KMS-11 (cell line): ENCODE measurements around the gene EIF2B5.
"Not testable (repeated sequence)": the region's sequence is repeated elsewhere in the genome, so short reads cannot be mapped to it uniquely, and the experiment has no call there.

Experiments
- H2AFZ ChIP-seq: fragments of 200-600 bp; sonication (generic); 2 replicates; pipeline ENCODE4 v1.6.1; 2016; ENCODE audit warnings: antibody characterized with exemption, mixed run types, low read depth
- H3K27ac ChIP-seq: fragments of 200-600 bp; sonication (generic); 2 replicates; pipeline ENCODE4 v1.6.1; 2016; ENCODE audit warnings: mild to moderate bottlenecking, mixed run types
- H3K27me3 ChIP-seq: fragments of 200-600 bp; sonication (generic); 2 replicates; pipeline ENCODE4 v1.6.1; 2017; ENCODE audit warnings: mild to moderate bottlenecking, low read depth, mixed run types, moderate library complexity; ENCODE audit not compliant: insufficient read depth
- H3K36me3 ChIP-seq: fragments of 200-600 bp; sonication (generic); 2 replicates; pipeline ENCODE4 v1.6.1; 2017; ENCODE audit warnings: mild to moderate bottlenecking, mixed run types; ENCODE audit not compliant: insufficient read depth
- H3K4me1 ChIP-seq: fragments of 200-600 bp; sonication (generic); 2 replicates; pipeline ENCODE4 v1.6.1; 2016; ENCODE audit warnings: mild to moderate bottlenecking, low read depth, mixed run types; ENCODE audit not compliant: poor library complexity, severe bottlenecking
- H3K4me2 ChIP-seq: fragments of 200-600 bp; sonication (generic); 2 replicates; pipeline ENCODE4 v1.7.0; 2016; ENCODE audit warnings: mild to moderate bottlenecking, mixed run types
- H3K4me3 ChIP-seq: fragments of 200-600 bp; sonication (generic); IDR thresholded peaks from 2 replicates; pipeline ENCODE4 v1.6.1; 2017; ENCODE audit warnings: low read depth, low read length, mixed read lengths; ENCODE audit not compliant: insufficient read depth
- H3K79me2 ChIP-seq: fragments of 200-600 bp; sonication (generic); 2 replicates; pipeline ENCODE4 v1.6.1; 2016; ENCODE audit warnings: low read depth, mixed run types; ENCODE audit not compliant: insufficient read depth
- H3K9ac ChIP-seq: fragments of 200-600 bp; sonication (generic); 2 replicates; pipeline ENCODE4 v1.6.1; 2016; ENCODE audit warnings: mild to moderate bottlenecking, mixed run types
- H4K20me1 ChIP-seq: fragments of 200-600 bp; sonication (generic); 2 replicates; pipeline ENCODE4 v1.6.1; 2016; ENCODE audit warnings: mild to moderate bottlenecking, mixed run types; ENCODE audit not compliant: insufficient read depth
- TF ChIP-seq, protein P1 (sequence below): fragments of 200-600 bp; sonication (generic); conservative IDR thresholded peaks from 2 replicates; pipeline ENCODE4 v1.6.1; 2017; ENCODE audit warnings: low read depth, mild to moderate bottlenecking, antibody characterized with exemption, low read length, moderate library complexity, mixed read lengths

The EIF2B5 gene

DNA sequence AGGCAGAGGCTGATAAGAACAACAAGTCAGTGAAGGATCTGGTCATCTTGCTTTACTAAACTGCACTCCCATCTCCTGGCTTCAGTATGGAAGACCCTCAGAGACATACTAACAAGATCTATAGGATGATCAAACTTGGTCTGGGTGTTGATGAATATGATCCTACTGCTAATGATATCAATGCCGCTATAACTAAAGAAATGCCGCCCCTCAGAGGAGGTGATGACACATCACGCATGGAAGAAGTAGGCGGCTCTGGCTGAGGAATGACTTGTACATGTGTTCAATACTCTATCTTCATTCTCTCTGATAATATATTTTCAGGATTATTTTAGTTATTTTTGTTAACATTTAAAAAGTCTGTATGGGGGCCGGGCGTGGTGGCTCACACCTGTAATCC lies 17.5 kb upstream of the EIF2B5 start:
- no peaks in the 10 kb centered on the region for H4K20me1 ChIP-seq
- no peak overlapping the region for H3K27ac ChIP-seq
- H3K9ac ChIP-seq, result no peak overlapping the region
- H3K4me3 ChIP-seq, result no peak overlapping the region
- H2AFZ ChIP-seq, result no peak overlapping the region
- no peaks in the 10 kb centered on the region for H3K36me3 ChIP-seq
- TF ChIP-seq, protein P1, sequence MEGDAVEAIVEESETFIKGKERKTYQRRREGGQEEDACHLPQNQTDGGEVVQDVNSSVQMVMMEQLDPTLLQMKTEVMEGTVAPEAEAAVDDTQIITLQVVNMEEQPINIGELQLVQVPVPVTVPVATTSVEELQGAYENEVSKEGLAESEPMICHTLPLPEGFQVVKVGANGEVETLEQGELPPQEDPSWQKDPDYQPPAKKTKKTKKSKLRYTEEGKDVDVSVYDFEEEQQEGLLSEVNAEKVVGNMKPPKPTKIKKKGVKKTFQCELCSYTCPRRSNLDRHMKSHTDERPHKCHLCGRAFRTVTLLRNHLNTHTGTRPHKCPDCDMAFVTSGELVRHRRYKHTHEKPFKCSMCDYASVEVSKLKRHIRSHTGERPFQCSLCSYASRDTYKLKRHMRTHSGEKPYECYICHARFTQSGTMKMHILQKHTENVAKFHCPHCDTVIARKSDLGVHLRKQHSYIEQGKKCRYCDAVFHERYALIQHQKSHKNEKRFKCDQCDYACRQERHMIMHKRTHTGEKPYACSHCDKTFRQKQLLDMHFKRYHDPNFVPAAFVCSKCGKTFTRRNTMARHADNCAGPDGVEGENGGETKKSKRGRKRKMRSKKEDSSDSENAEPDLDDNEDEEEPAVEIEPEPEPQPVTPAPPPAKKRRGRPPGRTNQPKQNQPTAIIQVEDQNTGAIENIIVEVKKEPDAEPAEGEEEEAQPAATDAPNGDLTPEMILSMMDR, result no peak
- no peaks in the 10 kb centered on the region for H3K4me1 ChIP-seq
- H3K79me2 ChIP-seq, result no peaks in the 10 kb centered on the region
- H3K4me2 ChIP-seq, result no peak overlapping the region
- no peaks in the 10 kb centered on the region for H3K27me3 ChIP-seq

DNA sequence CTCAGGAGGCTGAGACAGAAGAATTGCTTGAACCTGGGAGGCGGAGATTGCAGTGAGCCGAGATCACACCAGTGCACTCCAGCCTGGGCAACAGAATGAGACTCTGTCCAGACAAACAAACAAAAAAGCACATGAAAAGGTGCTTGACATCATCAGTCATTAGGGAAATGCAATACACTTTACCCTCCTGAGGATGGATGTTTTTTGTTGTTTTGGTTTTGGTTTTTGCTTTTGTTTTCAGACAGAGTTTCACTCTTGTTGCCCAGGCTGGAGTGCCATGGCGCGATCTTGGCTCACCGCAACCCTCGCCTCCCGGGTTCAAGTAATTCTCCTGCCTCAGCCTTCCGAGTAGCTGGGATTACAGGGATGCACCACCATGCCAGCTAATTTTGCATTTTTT lies 14.1 kb upstream of the EIF2B5 start:
- H3K4me3 ChIP-seq, H3K4me1 ChIP-seq, H3K79me2 ChIP-seq, H4K20me1 ChIP-seq, H3K4me2 ChIP-seq, H3K36me3 ChIP-seq, H2AFZ ChIP-seq, H3K9ac ChIP-seq, H3K27me3 ChIP-seq, H3K27ac ChIP-seq: not testable (repeated sequence)

DNA sequence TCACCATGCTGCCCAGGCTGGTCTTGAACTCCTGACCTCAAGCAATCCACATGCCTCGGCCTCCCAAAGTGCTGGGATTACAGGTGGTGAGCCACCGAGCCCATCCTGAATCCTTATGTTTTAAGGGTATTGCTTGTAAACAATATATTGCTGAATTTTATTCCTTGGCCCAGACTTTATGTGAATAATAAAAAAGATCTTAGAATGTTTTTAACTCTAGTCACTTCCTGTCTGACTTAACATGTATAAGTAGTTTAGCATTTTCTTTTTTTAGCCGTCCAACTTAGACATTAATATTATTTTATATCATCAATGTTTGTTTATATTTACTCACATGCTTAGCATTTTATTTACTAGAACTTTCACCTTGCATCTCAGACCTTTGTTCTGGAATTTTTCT lies 9.2 kb upstream of the EIF2B5 start:
- Histone ChIP-seq H4K20me1 (no peaks in the 10 kb centered on the region), H3K4me2 (no peak overlapping the region), H3K27ac (no peak overlapping the region), H3K79me2 (no peaks in the 10 kb centered on the region), H3K27me3 (no peaks in the 10 kb centered on the region), H3K4me1 (no peaks in the 10 kb centered on the region), H3K9ac (no peak overlapping the region), H2AFZ (no peak overlapping the region), H3K4me3 (no peak overlapping the region), H3K36me3 (no peaks in the 10 kb centered on the region)
- TF ChIP-seq, protein P1, result no peak

GRCh38 chr3:184129012-184129411 lies 6.1 kb upstream of the EIF2B5 start:
- Histone ChIP-seq H3K4me3 (no peak overlapping the region), H3K79me2 (no peaks in the 10 kb centered on the region), H4K20me1 (no peaks in the 10 kb centered on the region), H3K9ac (no peak overlapping the region), H3K27ac (no peak overlapping the region), H3K4me1 (peaks cover 9% of the 10 kb centered on the region), H3K27me3 (no peaks in the 10 kb centered on the region), H2AFZ (no peak overlapping the region), H3K36me3 (no peaks in the 10 kb centered on the region), H3K4me2 (no peak overlapping the region)
- TF ChIP-seq, protein P1, result peak; percentile 57

DNA sequence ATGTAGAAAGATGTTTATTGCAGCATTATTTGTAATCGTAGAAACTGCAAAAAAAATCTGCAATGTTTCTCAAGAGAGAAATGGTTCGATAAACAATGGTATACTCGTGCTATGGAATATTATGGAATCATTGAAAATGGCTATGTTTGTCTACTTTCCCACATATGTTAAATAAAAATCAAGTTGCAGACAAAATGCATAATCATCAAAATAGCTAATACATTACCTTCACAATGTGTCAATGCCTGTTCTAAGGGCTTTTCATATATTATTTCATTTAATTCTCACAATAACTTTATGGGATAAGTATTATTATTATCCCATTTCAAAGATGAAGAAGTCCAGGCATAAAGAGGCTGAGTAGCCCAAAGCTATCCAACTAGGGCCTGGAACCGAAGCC lies 2.2 kb upstream of the EIF2B5 start:
- Histone ChIP-seq H3K36me3 (no peaks in the 10 kb centered on the region), H3K9ac (no peak overlapping the region), H3K4me1 (peaks cover 24% of the 10 kb centered on the region), H2AFZ (peak overlapping the region; percentile 94; the same call in 1 of the 2 replicates), H3K4me3 (no peak overlapping the region), H3K4me2 (peak overlapping the region; percentile 88; the same call in 1 of the 2 replicates), H4K20me1 (no peaks in the 10 kb centered on the region), H3K79me2 (peaks cover 30% of the 10 kb centered on the region), H3K27ac (no peak overlapping the region), H3K27me3 (no peaks in the 10 kb centered on the region)
- TF ChIP-seq, protein P1, result no peak
